Common myeloid progenitor, CD34-positive (primary cell): ENCODE data around the gene PTPRE.

Source experiments
- CTCF ChIA-PET: fragments of 350-600 bp; sonication (Branson Sonifier 250); formaldehyde crosslinking; loops from one replicate; lab custom pipeline; 2021; ENCODE audit warnings: antibody characterized with exemption; lab: Charles Lee
- POLR2A ChIA-PET: fragments of 350-600 bp; sonication (Branson Sonifier 250); formaldehyde crosslinking; loops from one replicate; lab custom pipeline; 2021; ENCODE audit warnings: antibody characterized with exemption; lab: Charles Lee
- DNase-seq, 3 donors: peaks; one replicate each; pipeline versions ENCODE4 v3.0.0 to v3.0.0-alpha.2; 2013
- H3K27ac ChIP-seq, 2 experiments: 1 replicate in 1 of 2; 2 replicates in 1 of 2; pipeline ENCODE4 v1.7.0; 2013; ENCODE audit warnings: inconsistent platforms in 2 of 2, low read length in 2 of 2, mild to moderate bottlenecking in 2 of 2, low read depth in 1 of 2, moderate library complexity in 1 of 2; ENCODE audit not compliant: severe bottlenecking in 2 of 2, insufficient read depth in 1 of 2, poor library complexity in 1 of 2
- H3K27me3 ChIP-seq, 5 experiments: replicated peaks in 2 of 5; 1 replicate in 3 of 5; 2 replicates in 2 of 5; pipeline versions ENCODE4 v1.6.1 to v1.7.0; 2013; ENCODE audit warnings: low read length in 4 of 5, mild to moderate bottlenecking in 2 of 5, moderate library complexity in 2 of 5, inconsistent platforms in 1 of 5; ENCODE audit not compliant: insufficient read depth in 5 of 5, control insufficient read depth in 4 of 5
- H3K36me3 ChIP-seq, 4 experiments: 1 replicate in 2 of 4; 2 replicates in 2 of 4; pipeline versions ENCODE4 v1.6.1 to v1.7.0; 2013; ENCODE audit warnings: low read length in 3 of 4, control low read depth in 1 of 4, mild to moderate bottlenecking in 1 of 4; ENCODE audit not compliant: control insufficient read depth in 4 of 4, insufficient read depth in 4 of 4
- H3K4me1 ChIP-seq, 4 experiments: 1 replicate in 3 of 4; 2 replicates in 1 of 4; pipeline versions ENCODE4 v1.6.1 to v1.7.1; 2013; ENCODE audit warnings: low read length in 3 of 4, mild to moderate bottlenecking in 3 of 4, control low read depth in 1 of 4, inconsistent platforms in 1 of 4, moderate library complexity in 1 of 4; ENCODE audit not compliant: control insufficient read depth in 4 of 4, insufficient read depth in 4 of 4; ENCODE audit errors: control extremely low read depth in 1 of 4
- H3K4me3 ChIP-seq, 7 experiments: 1 replicate in 4 of 7; 2 replicates in 3 of 7; pipeline versions ENCODE4 v1.5.1 to v1.7.0; 2013; ENCODE audit warnings: mild to moderate bottlenecking in 7 of 7, low read length in 6 of 7, moderate library complexity in 6 of 7, inconsistent platforms in 2 of 7, low read depth in 2 of 7, control low read depth in 1 of 7; ENCODE audit not compliant: insufficient read depth in 4 of 7, control insufficient read depth in 1 of 7; ENCODE audit errors: extremely low read depth in 1 of 7
- H3K9me3 ChIP-seq, 5 experiments: 1 replicate in 4 of 5; 2 replicates in 1 of 5; pipeline versions ENCODE4 v1.6.1 to v1.7.1; 2013; ENCODE audit warnings: low read length in 4 of 5, mild to moderate bottlenecking in 2 of 5, inconsistent platforms in 1 of 5, low read depth in 1 of 5, moderate library complexity in 1 of 5; ENCODE audit not compliant: control insufficient read depth in 4 of 5, insufficient read depth in 2 of 5; ENCODE audit errors: control extremely low read depth in 1 of 5
- WGBS: methylation state at CpG from one replicate; pipeline ENCODE4 v1.1.5; 2013; ENCODE audit not compliant: insufficient coverage; 5-methylcytosine and 5-hydroxymethylcytosine counted together

PTPRE gene

DNA sequence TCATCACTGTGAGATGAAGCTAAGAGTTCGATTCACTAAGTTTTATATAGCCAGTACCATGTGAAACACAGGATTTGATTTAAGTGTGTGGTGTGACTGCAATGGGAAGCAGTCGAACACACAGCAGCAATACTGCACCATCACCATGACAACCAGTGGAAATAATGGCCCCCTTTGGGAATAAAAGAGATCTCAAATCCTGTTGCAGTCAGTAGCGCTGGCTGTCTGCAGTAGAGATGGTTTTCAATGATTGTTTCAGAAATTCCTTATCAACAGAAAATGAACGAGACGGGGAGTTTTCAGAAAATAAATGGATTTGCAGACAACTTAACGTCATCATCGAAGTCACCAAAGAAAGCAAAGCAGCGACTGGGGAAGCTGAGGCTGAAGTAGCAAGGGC, 91.0 kb downstream of the PTPRE start:
- H3K9me3 ChIP-seq, result no peaks in the 10 kb centered on the region
- 88% methylated on average over 7 of the region's 8 CpGs for WGBS
- H3K36me3 ChIP-seq, result no peaks in the 10 kb centered on the region
- ChIA-PET CTCF (no interaction called here), POLR2A (no interaction called here)
- no peak for DNase-seq
- peaks cover 0 to 2% (median 0%) of the 10 kb centered on the region in 5 experiments for H3K27me3 ChIP-seq
- no peak overlapping the region for H3K4me3 ChIP-seq
- H3K27ac ChIP-seq, result no peak overlapping the region
- peaks cover 0 to 16% (median 5%) of the 10 kb centered on the region in 4 experiments for H3K4me1 ChIP-seq

DNA sequence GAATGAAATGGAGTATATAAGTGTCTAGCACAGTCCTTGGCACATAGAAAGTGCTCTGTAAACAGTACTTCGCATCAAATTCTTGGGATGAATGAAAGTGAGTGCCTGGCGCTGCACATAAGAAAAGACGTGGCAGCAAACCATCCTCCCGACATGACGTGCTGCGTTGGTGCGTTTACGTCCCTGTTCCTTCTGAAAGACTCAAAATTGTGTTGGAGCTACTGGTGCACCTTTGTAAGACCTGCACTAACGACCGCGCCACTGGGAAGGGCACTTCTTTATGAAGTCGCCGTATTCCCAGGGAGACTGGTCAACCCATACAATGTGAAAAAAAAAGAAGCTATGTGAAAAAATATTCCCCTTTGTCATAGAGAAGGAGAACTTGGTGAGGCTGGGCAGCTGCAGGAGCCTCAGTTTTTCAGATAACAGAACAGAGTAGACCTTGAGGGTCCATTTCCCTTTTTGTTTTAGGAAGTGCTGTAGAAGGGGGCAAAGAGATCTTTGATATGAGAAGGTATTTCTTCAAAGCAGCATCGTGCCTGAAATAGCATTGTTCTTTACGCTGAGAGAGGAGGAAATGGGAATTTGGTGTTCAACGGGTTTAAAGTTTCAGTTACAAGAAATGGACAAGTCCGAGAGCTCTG, 91.7 kb downstream of the PTPRE start:
- Histone ChIP-seq H3K36me3 (no peaks in the 10 kb centered on the region), H3K27ac (no peak overlapping the region), H3K27me3 (peaks cover 0 to 2% (median 0%) of the 10 kb centered on the region in 5 experiments), H3K4me3 (no peak overlapping the region), H3K4me1 (peaks cover 0 to 12% (median 5%) of the 10 kb centered on the region in 4 experiments), H3K9me3 (no peaks in the 10 kb centered on the region)
- CTCF ChIA-PET, result interaction anchor here (1.1 to 1.3 kb wide), 3 partner anchors 11 to 82 kb away, joined by 3 read pairs; no protein-coding TSS in a partner anchor
- peak in 2 of 3 donors; percentile 26 to 40 for DNase-seq
- POLR2A ChIA-PET, result no interaction called here
- WGBS, result 75% methylated on average over 13 of the region's 17 CpGs

DNA sequence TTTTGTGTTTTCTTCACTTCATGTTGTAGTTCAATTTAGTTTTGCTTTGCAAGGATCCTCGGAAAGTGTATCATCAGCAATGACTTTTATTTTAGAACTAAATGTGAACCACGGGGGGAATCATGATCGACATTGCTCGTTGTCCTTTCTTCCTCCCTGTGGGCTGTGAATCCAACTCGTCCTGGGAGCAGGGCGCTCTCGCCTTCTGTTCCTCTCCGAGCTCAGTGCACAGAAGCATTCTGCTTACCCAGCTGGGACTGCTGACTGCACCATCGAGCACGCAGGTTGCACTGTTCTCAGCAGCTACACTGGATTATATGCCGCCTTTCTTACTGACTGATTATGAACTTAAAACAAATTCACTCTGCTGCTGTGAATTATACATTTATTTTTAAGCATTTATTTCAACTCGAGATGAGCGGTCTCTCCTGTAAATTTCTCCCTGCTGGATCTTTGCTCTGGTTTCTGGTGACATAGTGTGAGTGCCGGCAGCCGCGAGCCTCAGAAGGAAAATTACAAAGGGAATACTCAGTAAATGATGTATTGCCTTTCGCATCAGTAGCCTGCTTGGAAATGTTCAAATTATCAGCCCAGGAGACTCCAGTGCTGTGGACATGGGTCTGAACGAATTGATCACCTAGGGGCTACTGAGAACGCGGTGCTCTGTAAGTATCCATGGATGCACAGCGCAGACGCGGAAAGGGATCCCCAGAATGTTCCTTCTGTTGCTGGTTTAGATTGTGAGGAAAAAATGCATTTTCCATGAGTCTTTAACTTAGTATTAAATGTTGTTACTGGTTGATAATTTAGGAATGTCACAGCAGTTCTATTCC, 92.6 kb downstream of the PTPRE start:
- Histone ChIP-seq H3K9me3 (no peaks in the 10 kb centered on the region), H3K4me3 (no peak overlapping the region), H3K36me3 (no peaks in the 10 kb centered on the region), H3K27me3 (peaks cover 0 to 2% (median 0%) of the 10 kb centered on the region in 5 experiments), H3K4me1 (peaks cover 0 to 11% (median 5%) of the 10 kb centered on the region in 4 experiments), H3K27ac (no peak overlapping the region)
- ChIA-PET POLR2A (no interaction called here), CTCF (interaction anchor here (1.0 to 4.1 kb wide), 7 partner anchors 8 to 94 kb away, joined by 3 to 16 read pairs (median 3); no protein-coding TSS in a partner anchor)
- DNase-seq, result no peak
- WGBS, result 82% methylated on average over 23 of the region's 23 CpGs

- H3K27ac ChIP-seq, result no peak overlapping the region
- POLR2A ChIA-PET, result no interaction called here
- no peaks in the 10 kb centered on the region for H3K36me3 ChIP-seq
- no peaks in the 10 kb centered on the region for H3K9me3 ChIP-seq
- DNase-seq, result no peak
- CTCF ChIA-PET, result interaction anchor here (0.8 to 4.1 kb wide), 6 partner anchors 9 to 95 kb away, joined by 3 to 16 read pairs (median 5); no protein-coding TSS in a partner anchor
- H3K4me3 ChIP-seq, result no peak overlapping the region
- 93% methylated on average over 2 of the region's 5 CpGs for WGBS
- H3K27me3 ChIP-seq, result peaks cover 0 to 2% (median 0%) of the 10 kb centered on the region in 5 experiments
- H3K4me1 ChIP-seq, result peaks cover 0 to 11% (median 5%) of the 10 kb centered on the region in 4 experiments
Observed at GRCh38 chr10:128000471-128001362, 93.8 kb downstream of the PTPRE start.

DNA sequence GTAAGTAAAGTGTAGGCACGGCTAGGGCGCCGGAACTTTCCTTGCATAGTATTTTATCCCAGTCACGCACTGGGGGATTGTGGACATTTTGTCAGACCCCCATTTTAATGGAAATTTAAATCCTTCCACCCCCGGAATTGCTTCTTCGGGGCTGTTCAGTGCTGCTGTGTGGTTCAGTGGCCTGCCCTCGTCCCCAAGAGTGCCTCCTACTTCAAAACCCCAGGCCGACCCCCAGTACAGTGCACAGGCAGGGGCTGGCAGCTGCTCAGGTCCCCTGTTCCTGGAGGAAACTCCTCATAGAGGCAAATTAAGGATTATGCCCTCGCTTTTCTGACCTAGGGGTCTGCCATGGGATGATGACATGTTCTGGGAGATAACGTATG, 94.5 kb downstream of the PTPRE start:
- peaks cover 0 to 2% (median 0%) of the 10 kb centered on the region in 5 experiments for H3K27me3 ChIP-seq
- DNase-seq, result no peak
- H3K9me3 ChIP-seq, result no peaks in the 10 kb centered on the region
- CTCF ChIA-PET, result interaction anchor here (1.5 to 4.1 kb wide), 4 partner anchors 10 to 95 kb away, joined by 3 to 16 read pairs (median 8); no protein-coding TSS in a partner anchor
- H3K4me3 ChIP-seq, result no peak overlapping the region
- H3K27ac ChIP-seq, result no peak overlapping the region
- POLR2A ChIA-PET, result no interaction called here
- H3K36me3 ChIP-seq, result no peaks in the 10 kb centered on the region
- H3K4me1 ChIP-seq, result peaks cover 0 to 11% (median 5%) of the 10 kb centered on the region in 4 experiments
- WGBS, result 94% methylated on average over 10 of the region's 10 CpGs

- Histone ChIP-seq H3K36me3 (no peaks in the 10 kb centered on the region), H3K4me1 (peaks cover 0 to 11% (median 5%) of the 10 kb centered on the region in 4 experiments), H3K27ac (no peak overlapping the region), H3K27me3 (peaks cover 0 to 2% (median 0%) of the 10 kb centered on the region in 5 experiments), H3K9me3 (no peaks in the 10 kb centered on the region), H3K4me3 (no peak overlapping the region)
- no peak for DNase-seq
- WGBS, result 92% methylated on average over 13 of the region's 13 CpGs
- CTCF ChIA-PET, result interaction anchor here (1.5 to 4.1 kb wide), 4 partner anchors 9 to 96 kb away, joined by 3 to 16 read pairs (median 8); no protein-coding TSS in a partner anchor
- POLR2A ChIA-PET, result no interaction called here
Observed at GRCh38 chr10:128001849-128002248, 94.9 kb downstream of the PTPRE start.
